ENCODE measurements around the gene PCBP1.

GRCh38 chr2:70044290-70045040 is 42.8 kb upstream of the PCBP1 start:
- no peak for TF ChIP-seq POLR2AphosphoS5 (IDR thresholded peaks at IDR 0.05)
- TF ChIP-seq CTCF (IDR thresholded peaks at IDR 0.05): no peak
